Stimulated activated CD4-positive, alpha-beta T cell treated with anti-CD3 and anti-CD28 coated beads, Interleukin-15, amount 100 ng/mL, for 48 hours (primary cell): Measurements from ENCODE around the gene WNT2B.
A peak's percentile ranks its signal among the peaks of the same experiment; 100 is the strongest.
"Not testable (repeated sequence)": the region's sequence is repeated elsewhere in the genome, so short reads cannot be mapped to it uniquely, and the experiment has no call there.

Experiments
- DNase-seq, 2 donors: peaks; one replicate each; pipeline ENCODE4 v3.0.0-alpha.2; 2020; ENCODE audit warnings: low read depth in 2 of 2

Gene WNT2B

DNA sequence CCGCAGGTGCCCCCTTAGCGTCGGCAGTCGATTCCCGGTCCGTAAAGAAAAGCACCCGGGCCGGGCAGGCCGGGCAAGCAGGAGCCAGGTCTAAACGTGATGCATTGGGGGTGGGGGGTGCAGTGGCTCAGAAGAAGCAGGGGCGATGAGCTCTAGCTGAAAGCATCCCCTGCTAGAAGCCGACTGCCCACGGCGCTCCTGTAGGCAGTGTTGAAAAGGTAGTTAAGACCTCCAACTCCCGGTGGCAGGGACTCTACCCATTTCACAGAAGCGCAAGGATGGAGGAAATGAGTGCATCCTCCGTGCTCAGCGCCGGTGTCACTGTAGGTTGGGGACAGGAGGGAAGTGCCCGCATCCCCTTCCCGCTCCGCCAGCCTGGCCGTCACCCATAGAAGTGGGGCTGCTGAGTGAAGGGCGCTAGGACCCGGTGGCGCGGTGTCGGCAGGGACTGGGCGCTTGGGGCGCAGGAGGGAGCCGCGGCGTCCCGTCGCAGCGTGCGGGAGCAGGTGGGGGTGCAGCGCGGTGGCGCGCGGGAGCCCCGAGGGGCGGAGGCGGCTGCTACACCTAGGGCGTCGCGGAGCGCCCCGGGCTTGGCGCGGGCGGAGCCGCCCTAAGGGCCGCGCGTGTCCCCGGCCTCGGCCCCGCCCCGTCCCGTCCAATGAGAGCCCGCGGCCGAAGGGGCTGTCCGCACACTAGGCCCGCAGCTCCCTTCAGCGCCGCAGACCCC, at the start of gene WNT2B:
Gene WNT2B (plus strand): TSS at position 688 of the 727 bp plus-strand sequence. CDS start 298 bp downstream, outside the sequence.
- peak; percentile 20 to 42 for DNase-seq

- DNase-seq: no peak
Observed at GRCh38 chr1:112460615-112461014, 48.1 kb upstream of the WNT2B start.

DNA sequence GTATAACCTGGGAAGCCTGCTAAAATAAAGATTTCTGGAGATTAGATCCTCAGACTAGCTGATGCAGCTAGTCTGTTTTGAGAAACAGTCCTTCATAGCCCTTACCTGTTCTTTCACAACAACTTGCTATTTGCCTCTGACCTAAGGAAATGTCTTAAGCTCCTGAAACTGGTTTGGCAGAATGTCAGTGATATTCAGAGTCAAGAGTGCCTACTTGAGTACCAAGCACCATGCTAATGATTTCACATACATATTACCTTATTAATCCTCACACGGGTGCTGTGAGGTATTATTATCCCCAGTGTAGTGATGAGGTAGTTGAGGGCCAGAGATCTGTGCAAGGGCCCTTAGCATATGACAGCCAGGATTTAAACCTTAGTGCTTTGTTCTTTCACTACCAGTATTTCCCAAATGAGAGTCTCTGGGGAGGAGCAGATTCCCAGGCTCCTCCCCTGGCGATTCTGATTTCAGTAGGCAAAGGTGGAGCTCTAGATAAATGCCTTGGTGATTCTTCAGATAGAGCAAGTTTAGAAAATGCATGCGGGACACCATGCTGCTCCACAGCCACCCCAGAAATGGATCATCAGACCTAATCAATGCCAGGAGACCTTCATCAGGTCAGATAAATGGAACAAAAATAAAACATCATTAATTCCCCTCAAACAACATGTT, 47.4 kb upstream of the WNT2B start:
- DNase-seq: no peak

DNA sequence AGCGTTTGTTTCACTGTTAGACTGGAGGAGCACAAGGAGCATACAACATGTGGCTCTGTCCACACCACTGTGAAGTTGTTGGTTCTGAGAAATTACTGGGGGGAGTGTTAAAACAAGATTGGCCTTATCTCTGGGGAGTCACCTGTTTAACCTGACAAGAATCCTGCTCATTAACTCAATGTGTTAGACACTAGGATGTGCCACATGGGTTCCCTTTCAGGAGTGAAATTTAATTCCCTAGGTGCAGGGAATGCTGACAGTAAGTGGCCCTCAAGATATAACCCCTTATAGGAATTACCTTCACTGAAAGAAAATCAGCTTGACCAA, 45.8 kb upstream of the WNT2B start:
- DNase-seq: no peak

- no peak for DNase-seq
Observed at GRCh38 chr1:112464501-112464900, 44.3 kb upstream of the WNT2B start.

DNA sequence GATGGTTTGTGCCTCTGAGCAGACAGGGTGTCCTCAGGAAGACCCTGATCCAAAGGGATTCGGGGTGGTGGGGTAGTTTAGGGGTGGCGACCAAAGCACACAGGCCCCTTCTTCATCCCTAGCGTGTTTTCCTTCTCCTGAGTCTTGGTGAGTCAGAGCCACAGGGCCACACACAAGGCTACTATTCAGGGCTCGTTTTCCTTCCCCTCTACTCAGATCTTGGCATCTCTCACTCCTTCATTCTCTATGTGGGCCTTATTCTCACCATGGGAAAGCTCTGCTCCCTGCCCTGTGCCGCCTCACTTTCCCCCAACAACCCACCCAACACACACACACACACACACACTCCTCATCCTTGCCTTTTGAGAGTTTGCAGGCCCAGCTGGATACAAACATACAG, 43.6 kb upstream of the WNT2B start:
- DNase-seq: no peak

GRCh38 chr1:112466078-112466660, 42.6 kb upstream of the WNT2B start:
- peak; percentile 76 to 87 for DNase-seq

DNA sequence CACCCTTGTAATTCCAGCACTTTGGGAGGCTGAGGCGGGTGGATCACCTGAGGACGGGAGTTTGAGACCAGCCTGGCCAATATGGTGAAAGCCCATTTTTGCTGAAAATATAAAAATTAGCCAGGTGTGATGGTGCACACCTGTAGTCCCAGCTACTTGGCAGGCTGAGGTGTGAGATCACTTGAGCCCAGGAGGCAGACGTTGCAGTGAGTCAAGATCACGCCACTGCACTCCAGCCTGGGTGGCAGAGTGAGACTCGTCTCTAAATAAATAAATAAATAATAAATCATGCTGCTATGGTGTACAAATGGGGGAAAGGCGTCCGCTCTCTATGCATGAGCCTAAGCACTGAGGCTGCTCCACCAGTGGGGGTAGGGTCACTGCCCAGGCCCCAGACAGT, 38.4 kb upstream of the WNT2B start:
- DNase-seq: not testable (repeated sequence)

DNA sequence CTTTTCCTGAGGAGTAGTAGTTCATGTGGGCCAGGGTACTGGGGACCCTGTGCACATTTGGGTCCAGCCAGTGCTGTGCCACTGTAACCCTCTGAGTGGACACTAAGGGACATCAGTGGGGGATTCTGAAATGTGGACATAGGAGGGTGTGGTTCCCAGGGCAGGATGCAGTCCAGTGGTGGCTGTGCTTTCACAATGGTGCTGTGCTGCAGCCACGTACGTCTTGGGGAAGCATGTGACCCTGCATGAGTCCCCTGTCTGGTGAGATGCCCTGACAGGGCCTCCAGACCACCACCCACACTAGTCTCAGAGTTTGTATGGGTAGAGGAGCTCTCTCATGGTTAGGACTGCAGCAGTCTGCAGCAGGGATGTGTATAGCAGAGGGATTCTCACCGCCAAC, 37.8 kb upstream of the WNT2B start:
- DNase-seq: no peak

- no peak for DNase-seq
Observed at GRCh38 chr1:112472142-112472541, 36.6 kb upstream of the WNT2B start.

DNA sequence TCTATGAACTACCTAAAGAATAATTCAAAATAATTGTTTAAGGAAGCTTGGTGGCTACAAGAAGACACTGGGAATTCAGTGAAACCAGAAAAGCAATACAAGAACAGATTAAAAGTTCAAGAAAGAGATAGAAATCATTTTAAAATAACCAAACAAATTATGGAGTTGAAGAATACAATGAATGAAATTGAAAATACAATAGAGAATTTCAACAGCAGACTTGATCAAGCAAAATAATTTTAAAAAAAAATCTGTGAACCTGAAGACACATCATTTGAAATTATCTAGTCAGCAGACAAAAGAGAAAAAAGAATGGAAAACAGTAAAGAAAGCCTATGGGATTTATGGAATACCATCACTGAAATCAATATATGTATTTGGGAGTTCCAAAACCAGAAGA, 31.2 kb upstream of the WNT2B start:
- DNase-seq: no peak

DNA sequence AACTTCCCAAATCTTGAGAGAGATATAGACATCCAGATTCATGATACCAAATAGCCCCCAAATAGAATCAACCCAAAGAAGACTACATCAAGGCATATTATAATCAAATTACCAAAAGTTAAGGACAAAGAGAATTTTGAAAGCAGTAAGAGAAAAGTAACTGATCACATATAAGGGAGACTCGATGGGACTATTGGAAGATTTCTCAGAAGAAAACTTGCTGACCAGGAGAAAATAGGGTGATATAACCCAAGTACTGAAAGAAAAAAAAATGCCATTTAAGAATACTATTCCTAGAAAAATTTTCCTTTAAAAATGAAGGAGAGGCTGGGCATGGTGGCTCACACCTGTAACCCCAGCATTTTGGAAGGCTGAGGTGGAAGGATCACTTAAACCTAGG, 30.5 kb upstream of the WNT2B start:
- DNase-seq: no peak

DNA sequence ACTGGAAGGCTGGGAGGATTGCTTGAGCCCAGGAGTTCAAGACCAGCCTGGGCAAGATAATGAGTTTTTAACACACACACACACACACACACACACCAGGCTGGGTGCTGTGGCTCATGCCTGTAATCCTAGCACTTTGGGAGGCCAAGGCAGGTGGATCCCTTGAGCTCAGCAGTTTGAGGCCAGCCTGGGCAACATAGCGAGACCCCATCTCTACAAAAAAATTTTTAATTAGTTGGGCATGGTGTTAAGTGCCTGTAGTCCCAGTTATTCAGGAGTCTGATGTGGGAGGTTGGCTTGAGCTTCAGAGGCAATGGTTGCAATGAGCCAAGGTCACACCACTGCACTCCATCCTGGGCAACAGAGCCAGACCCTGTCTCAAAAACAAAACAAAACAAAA, 22.7 kb upstream of the WNT2B start:
- DNase-seq: not testable (repeated sequence)

- DNase-seq: not testable (repeated sequence)
Observed at GRCh38 chr1:112487686-112488085, 21.1 kb upstream of the WNT2B start.

DNA sequence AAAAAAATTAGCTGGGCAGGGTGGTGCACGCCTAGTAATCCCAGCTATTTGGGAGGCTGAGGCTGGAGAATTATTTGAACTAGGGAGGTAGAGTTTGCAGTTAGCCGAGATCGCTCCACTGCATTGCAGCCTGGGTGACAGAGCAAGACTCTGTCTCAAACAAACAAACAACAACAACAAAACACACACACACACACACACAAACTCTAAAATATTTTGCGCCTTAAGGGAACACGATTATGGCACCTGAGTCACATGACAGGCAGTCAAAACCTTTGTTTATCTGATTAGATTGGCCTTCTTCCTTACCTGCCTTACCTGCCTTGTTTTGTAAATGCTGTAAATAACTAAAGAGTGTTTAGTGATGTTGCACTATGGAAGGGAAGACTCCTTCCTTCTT, 20.6 kb upstream of the WNT2B start:
- DNase-seq: no peak

DNA sequence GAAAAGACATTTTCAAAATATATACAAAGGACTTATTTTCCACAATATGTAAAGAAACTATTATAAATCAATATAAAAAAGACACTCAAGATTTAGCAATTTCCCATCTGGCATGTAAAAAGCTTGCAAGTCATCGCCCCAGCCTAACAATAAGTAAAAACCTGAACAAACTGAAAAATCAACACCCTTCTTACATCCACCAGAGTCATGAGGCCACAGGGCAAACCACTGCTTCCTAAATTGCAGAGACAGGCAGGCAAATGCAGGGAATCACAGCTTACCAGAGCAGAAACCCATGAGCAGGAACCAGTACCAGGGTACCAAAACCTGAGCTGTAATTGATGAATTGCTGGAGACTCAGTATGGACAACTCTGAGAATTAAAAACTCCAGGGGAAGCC, 16.7 kb upstream of the WNT2B start:
- no peak for DNase-seq

DNA sequence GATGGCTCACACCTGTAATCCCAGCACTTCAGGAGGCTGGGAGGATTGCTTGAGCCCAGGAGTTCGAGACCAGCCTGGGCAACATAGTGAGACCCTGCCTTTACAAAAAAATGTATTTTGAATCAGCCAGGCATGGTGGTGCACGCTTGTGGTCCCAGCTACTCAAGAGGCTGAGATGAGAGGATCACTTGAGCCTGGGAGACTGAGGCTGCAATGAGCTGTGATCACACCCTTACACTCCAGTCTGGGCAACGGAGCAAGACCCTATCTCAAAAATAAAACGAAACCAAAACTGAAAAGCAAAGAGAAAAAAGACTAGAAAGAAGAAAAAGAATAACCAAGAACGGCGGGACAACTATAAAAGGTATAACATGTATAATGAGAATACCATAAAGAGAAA, 15.4 kb upstream of the WNT2B start:
- no peak for DNase-seq

- DNase-seq: no peak
Observed at GRCh38 chr1:112496290-112496689, 12.5 kb upstream of the WNT2B start.

DNA sequence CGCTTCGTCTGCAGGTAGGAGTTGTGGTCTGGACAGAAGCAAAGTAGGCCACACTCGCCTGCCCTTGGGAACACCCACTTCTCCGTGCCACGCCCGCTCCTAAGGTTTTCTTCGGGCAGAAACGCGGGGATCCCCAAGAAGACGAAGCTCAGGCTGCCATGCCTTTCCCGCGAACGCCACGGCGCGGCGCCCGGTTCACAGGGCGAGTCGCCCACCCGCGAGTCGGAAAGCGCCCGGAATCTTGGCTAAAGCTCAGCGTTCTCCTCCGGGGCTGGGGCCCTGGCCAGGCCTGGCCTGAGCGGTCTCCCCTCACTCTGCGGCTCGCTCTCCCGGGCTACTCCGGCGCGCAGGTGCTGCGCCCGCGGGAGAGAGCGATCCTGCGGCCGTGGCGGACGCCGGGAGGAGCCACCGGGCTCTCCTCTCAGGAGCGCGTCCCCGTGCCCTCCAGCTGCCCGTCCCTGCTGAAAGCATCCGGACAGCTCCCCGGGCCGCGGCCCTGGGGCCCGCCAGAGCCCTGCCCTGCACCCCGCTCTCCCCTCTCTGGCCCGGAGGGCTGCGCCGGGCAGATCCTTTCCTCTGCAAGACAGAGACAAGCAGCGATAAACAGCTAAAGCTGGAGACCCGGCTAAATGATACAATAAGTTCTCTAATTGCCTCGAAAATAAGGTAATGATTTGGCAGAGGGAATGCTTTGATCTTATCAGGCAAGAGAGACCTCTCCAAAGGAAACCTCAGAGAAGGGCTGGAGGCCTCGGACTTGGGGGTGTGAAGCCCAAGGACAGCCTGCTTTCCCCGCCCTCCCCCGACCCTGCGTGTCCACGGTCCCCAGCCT, 6.7 kb upstream of the WNT2B start:
- peak in 1 of 2 donors; percentile 49 for DNase-seq

DNA sequence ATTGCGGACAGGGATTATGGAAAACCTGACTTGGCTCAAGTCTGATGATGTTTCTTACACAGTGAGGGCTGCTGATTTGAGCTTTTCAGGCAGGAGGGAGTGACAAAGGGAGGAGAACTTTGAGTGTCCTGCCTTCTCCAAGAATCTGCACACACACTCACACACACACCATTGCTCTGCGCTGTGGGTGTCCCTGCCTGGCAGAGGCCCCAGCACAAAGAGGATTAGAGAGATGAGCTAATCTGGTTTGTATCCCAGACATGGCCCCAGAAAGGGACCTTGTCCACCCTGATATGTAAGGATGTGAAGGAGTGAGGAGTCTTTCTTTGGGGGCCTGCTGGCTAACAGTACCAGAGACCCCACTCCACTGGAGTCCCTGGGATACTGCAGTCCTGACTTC, 5.9 kb upstream of the WNT2B start:
- DNase-seq: no peak

- DNase-seq: no peak
Observed at GRCh38 chr1:112504001-112504660, 4.6 kb upstream of the WNT2B start.
